Smooth muscle cell of the brain vasculature (primary cell): ENCODE data around the gene WDR86.

Experiments used
- DNase-seq: peaks from one replicate; pipeline ENCODE4 v3.0.0-alpha.2; 2012; ENCODE audit warnings: low read depth, low spot score

Gene WDR86, protein sequence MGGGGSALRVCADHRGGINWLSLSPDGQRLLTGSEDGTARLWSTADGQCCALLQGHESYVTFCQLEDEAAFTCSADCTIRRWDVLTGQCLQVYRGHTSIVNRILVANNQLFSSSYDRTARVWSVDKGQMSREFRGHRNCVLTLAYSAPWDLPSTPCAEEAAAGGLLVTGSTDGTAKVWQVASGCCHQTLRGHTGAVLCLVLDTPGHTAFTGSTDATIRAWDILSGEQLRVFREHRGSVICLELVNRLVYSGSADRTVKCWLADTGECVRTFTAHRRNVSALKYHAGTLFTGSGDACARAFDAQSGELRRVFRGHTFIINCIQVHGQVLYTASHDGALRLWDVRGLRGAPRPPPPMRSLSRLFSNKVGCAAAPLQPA

DNA sequence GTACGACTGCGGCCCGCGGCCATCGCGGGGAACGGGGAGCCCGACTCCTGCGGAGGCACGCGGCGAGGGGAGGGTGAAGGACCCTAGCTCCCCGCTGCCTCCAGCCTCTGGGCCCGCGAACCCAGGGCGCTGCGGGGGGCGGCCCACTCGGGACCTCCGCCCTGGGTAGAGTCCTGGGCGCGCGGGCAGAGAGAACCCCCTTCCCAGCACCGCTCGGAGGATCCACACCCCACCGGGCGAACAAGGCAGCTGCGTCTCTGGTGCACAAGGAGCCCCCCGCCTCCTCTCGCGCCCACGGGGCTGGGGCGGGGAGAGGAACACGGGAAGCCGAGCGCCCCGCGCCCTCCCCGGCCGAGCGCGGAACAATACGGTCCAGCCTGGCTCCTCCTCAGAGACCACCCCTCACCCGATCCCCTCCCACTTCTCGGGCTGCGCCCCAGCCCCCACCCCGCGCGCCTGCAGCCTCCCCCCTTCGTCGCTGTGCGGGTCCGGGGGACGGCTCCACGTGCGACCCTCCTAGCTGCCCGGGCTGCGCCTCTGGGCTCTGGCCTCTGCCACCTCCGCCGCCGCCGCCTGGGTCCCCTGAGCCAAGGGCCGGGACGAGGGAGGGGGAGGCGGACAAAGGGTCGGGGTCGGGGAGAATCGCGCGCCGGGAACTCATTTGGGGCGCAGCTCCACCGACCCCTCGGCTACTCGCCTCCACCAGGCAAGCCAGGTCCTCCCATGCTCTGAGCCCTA is at the start of gene WDR86:
Gene WDR86 (minus strand): TSS at position 372 of the 738 bp plus-strand sequence. CDS start 449 bp downstream, outside the sequence.
- no peak for DNase-seq

DNA sequence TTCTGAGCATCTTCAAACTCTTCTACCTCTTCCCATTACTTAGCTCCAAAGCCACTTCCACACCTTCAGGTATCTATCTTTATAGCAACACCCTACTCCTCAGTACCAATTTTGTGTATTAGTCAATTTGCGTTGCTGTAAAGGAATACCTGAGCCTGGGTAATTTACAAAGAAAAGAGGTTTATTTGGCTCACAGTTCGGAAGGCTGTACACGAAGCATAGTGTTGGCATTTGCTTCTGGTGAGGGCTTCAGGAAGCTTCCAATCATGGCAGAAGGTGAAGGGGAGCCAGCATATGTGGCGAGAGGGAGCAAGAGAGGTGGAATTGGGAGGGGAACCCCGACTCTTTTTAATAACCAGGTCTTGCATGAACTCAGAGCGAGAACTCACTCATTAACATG is 47.7 kb upstream of the WDR86 start:
- no peak for DNase-seq

DNA sequence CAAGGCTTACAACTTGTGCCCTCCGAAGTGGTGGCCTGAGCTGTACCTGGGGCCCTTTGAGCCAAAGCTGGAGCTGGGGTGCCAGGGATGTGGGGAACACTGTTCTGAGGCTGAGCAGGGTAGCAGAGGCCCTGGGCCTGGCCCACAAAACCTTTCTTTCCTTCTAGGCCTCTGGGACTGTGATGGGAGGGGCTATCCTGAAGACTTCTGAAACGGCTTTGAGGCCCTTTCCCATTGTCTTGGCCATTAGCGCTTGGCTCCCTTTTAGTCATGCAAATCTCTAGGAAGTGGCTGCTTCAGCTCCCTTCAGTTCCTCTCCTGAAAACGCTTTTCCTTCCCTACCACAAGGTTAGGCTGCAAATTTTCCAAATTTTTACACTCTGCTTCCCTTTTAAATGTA is 46.9 kb upstream of the WDR86 start:
- DNase-seq, result no peak

DNA sequence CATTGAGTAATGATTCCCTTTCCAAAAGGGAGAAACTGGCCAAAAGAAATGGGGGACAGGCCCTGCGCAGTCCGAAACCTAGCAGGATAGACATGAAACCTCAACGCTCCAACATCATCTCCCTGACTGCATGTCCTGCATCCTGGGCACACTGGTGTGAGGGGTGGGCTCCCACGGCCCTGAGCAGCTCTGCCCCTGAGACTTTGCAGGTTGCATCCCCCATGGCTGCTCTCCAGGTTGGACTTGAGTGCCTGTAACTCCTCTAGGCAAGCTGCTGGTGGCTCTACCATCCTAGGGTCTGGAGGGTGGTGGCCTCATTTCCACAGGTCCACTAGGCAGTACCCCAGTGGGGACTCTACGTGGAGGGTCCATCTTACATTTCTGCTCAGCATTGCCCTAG is 46.4 kb upstream of the WDR86 start:
- no peak for DNase-seq

DNA sequence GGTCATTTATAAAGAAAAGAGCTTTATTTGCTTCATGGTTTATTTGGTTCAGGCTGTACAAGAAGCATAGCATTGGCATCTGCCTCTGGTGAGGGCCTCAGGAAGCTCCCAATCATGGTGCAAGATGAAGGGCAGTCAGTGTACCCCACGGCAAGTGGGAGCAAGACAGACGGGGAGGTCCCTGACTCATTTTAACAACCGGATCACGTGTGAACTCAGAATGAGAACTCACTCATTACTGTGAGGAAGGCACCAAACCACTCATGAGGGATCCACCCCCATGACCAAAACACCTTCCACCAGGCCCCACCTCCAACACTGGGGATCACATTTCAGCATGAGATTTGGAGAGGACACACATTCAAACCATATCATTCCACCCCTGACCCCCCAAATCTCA is 45.9 kb upstream of the WDR86 start:
- no peak for DNase-seq

DNA sequence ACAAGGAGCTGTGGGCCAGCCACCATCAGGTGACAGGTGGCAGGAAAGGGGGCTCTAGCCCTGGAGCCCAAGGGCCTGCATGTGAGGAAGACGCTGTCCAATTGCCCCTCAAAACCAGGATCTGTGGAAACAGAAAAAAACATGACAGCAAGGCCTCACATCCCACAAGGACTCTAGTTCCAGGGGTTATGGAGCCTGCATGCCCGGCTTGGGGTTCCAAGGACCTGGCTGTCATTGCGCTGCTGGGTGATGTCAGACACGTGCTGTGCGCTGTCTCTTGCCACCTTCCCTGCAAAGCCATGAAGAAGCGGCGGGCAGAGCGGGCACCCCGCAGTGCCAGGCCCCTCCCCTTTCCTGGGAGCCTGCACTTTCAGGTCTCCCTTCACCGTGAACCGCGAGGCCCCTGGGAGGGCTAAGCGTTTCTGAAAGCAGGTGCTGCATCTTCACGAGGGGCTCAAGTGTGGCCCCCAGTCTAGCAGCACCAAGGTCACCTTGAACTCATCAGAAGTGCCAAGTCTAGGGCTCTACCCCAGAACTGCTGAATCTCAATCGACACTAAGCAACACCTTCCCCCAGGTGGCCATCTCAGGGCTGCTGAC is 45.2 kb upstream of the WDR86 start:
- no peak for DNase-seq

DNA sequence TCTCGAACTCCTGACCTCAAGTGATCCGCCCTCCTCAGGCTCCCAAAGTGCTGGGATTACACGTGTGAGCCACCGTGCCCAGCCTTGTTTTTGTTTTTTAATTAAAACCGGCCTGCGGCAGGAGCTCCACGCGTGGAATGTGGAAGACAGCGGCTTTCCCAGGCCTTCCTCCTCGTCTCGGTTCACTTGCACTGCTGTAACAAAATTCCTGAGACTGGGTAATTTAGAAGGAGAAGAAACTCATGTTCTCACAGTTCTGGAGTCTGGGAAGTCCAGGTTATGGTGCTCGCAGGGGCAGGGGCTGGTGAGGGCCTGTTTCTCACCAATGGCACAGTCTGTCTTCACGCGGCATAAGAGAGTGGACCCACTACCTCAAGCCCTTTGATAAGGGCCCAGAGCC is 44.5 kb upstream of the WDR86 start:
- DNase-seq, result no peak

DNA sequence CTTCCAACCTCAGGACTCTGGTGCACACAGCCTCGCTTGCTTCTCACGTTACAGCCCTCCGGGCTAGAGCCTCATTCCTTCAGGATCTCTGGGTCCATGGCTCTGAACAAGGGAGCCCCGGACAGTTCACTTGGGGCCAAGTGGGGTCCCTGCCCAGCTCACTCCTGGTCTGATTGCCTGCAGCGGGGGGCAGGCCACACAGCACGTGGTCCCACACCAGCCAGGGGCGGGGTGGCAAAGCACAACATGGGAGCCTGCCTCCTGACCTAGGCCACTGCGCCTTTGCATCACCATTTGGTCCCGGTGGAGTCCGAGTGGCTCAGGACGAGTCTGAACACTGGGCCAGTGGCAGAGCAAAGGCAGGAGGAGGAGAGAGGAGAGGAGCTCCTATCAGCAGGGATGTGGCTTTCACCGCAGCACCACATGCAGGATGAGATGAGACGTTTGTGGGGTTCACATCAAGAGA is 43.5 kb upstream of the WDR86 start:
- no peak for DNase-seq

DNA sequence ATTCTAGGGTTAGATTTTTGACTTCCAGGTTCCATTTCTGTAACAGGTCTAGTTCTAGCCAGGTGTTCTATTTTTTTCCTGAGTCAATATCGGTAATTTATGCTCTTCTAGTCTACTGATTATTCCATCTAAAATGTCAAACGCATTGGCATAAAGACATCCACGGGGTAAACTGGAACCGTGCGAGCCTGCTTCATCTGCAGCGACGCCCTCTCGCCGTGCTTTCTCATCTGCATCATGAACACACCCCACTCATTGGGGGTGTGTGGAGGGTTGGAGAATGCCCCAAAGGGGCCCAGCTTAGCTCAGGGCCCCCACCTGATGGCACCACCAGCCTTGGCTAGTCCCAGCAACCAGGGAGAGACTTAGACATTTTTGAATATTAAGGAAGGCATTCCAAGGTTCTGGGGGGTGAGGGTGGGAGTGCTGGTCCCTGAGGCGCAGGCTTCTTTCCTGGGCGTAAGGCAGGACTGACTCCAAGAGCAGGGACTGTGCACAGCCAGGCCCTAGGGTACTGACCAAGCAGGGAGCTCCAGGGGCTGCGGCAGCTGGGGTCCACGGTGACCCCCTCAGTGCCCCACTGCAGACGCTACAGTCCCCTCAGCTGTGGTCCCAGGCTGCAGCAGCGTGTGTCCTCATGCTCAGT is 43.0 kb upstream of the WDR86 start:
- DNase-seq, result no peak

DNA sequence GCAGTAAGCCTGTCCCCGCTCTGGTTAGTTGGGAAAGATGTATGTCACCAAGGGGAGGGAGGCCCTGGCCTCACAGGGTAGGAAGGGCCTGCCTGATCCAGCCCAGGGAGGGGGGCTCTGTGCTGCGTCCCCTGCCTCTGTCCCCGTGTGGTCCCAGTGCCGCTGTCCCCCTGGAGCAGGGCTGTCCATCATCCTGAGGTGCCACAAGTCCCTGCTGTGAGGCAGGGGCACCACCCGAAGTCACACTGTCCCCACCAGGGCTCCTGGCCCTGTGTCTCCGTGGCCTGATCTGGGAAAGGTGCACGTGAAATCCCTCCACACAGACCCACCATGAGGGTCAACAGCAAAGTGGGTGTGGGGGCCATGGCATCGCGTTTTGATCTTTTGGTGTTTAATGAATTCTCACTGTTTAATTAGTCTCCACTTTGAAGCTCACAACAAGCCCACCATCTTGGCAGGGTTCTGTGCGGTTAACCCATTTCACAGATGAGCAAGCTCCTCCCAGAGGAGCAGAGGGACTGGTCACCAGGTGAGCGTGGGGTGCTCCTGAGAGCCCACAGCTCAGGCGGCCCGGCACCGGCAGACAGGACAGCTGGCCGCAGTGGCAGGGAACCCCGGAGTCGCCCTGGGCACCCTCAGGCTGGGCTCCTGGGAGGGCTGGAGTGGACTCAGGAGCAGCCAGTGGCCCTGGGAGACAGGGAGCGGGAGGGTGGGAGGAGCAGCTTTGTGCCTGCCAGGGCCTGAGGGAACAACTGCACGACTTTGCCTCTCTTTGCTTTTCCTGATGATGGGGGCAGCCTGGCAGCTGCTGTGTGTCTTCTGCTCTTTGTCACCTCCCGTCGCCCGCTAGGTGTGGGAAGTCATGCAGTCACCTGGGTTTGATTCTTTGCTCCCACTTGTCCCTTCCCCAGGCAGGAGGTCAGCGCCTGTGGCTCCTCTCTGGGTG is 42.1 kb upstream of the WDR86 start:
- DNase-seq, result no peak

DNA sequence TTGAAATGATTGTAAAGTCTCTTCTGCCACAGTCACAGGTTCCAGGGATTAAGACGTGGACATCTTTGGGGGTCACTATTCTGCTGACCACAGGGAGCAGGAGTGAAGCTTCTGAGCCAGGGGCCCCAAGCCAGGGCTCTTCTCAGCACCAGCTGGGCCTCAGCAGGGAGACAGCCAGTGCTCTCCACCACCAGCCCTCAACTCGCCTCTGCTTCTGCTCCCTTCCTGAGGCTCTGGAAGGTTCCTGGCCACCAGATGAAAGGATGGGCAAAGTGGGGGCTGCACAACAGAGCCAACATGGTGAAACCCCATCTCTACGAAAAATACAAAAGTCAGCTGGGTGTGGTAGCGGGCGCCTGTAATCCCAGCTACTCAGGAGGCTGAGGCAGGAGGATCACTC is 41.3 kb upstream of the WDR86 start:
- no peak for DNase-seq

DNA sequence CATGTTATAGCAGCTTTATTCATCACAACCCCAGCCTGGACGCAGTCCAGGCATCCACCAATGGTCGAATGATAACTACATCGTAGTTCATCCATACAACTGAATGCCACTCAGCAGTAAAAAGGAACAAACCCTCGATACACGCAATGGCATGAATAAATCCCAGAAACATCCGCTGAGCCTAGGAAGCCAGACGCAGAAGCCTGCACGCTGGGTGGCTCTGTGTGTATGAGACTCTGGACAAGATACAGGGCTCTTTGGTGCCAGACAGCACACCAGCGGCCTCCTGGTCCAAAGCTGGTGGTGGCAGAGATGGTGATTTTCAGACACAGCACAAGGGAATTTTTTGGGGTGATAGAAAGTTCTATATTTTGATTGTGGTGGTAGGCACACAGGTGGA is 40.2 kb upstream of the WDR86 start:
- DNase-seq, result no peak

DNA sequence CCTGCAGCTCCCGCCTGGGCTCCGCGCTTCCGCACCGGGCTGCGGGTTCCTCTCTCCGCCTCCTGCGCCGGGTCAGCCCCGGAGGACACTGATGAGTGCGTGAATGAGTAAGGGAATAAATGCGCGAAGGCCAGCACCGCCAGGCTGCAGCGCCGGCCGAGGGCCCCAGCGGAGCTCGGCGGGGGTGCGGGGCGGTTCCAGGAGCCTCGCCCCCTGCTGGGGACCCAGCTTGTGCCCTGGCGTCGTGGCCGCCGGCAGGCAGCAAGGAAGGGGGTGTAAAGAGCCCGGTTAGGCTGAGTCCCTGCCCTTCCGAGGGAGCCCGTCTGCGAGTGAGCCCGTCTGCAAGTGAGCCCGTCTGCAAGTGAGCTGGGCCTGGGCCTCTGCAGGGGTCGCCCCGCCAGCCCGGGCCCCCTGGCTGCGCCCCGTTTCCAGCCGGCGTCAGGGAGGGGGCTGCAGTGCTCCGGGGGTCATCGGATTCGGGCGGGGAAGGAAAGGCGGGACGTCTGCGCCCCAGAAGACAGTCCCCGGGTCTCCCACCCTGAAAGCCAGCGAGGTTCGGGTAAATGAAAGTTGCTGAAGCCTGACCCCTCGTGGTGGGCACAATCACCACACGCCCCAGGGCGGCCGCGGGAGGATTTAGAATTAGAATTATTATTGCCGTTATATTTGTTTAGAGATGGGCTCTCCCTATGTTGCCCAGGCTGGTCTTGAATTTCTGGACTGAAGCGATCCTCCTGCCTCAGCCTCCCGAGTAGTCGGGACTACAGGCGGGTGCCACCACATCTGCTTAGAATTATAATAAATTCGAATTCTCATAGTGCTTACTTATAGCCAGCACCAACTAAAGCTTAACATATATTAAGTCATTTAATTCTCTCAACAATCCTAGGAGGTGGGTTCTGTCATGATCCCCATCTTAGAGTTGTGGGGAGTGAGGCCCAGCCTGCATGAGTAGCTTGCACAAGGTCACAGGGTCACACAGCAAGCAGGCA is 38.7 kb upstream of the WDR86 start:
- DNase-seq, result no peak

DNA sequence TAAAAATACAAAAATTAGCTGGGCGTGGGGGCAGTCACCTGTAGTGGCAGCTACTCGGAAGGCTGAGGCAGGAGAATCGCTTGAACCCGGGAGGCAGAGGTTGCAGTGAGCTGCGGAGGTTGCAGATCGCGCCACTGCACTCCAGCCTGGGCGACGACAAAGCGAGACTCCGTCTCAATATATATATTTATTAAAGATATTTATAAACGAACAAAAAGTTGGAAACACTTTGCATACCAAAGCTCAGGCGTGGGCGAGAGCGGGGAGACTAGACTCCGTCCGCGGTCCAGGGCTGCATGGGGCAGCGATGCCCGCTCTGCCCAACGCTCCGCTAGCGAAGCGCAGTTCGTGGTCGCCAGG is 38.0 kb upstream of the WDR86 start:
- DNase-seq, result no peak

DNA sequence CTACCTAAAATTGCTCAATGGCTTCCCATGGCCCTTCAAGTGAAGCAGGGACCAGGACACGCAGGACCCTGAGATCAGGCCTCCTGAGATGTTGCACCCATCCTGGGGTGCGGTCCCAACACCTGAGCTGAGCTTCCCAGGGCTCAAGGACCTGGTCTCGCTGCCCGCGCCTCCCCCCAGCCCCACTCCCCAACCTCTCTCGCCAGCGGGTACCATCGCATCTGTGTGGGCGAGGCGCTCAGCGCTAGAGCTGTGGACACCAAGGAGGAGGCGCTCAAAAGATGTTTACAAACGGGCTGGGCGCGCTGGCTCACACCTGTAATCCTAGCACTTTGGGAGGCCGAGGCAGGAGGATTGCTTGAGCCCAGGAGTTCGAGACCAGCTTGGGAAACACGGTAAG is 37.5 kb upstream of the WDR86 start:
- DNase-seq, result no peak

DNA sequence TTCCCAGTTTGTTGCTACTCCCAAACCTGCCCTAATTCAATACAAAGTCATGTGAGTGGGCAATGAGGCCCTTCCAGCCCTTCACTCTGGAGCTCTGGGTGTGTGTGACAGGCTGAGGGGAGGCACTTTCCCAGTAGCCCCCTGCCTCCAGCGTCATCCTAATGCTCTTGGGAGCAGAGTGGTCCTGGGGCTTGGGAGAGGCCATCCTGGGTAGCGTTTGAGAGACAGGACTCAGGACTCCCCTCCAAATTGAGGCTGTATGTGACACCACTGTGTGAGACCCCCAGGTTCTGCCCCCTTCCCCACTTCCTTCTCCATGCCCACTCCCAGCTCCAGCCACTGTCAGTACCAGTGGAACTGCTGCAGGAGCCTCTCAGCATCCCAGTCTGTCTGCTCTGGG is 36.6 kb upstream of the WDR86 start:
- no peak for DNase-seq

DNA sequence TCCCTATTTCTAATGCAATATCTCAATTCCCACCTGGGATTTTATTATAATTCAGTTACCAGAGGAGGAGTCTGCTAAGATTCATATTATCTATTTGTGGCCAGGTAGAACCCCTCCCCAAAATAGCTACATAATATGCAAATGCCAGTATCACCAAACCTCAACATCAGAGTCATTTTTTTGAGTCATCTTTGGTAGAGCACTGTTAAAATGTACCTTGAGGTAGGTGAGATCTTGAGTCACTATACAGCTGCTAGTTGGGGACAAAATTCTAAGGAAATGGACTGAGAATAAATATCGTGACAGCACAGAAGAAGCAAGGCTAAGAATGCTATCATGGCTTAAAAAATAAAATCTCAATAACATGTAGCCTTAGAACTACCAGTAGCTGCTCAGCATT is 34.8 kb upstream of the WDR86 start:
- DNase-seq, result no peak

DNA sequence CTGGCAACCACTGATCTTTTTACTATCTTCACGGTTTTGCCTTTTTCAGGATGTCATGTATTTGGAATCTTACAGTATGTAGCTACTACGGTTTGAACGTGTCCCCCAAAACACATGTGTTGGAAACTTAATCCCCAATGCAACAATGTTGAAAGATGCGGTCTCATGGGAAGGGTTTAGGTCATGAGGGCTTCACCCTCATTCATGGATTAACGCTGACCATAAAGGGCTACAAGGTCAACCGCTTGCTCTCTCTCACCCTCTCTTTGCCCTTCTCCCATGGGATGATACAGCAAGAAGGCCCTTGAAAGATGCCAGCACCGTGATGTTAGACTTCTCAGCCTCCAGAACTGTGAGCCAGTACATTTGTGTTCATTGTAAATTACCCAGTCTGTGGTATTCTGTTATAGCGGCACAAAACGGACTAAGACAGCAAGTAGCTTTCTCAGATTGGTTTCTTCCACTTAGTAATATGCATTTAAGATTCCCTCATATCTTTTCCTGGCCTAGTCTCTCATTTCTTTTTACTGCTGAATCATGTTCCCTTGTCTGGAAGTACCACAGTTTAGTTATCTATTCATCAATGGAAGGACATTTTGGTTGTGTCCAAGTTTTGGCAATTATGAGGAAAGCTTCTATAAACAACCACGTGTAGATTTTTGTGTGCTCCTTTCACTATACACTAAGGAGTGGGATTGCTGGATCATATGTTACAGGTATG is 33.1 kb upstream of the WDR86 start:
- no peak for DNase-seq

DNA sequence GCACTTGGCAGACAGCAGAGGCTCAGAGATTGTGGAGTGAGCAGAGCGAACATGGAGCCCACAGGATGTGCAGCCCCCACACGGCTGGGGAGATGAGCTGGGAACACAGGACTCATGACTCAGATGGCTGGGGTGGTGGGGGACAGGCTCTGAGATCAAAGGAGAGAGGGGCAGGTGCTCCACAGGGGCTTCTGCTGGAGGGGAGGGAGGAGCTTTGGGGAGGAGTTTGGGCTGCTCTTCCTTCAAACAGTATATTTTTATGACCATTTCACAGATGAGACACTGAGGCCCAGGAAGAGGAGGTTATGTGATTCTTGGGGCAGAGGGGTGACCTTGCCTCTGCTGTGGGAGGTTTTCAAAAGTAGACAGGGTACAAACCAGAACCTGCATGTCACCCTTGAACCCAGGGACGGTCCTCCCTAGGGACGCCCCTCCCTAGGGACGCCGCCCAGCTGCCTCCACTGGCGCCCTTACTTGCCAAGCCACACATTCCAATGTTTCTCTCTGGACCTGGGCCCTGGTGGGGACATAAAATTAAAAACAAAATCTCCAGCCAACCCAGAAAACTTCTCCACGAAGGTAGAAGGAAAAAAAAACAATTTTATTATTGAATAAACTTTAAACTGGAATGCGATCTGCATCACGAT is 31.1 kb upstream of the WDR86 start:
- no peak for DNase-seq
